Measurements from ENCODE around the gene EHBP1.
A peak's percentile ranks its signal among the peaks of the same experiment; 100 is the strongest.

Gene EHBP1

GRCh38 chr2:63035169-63035568, 329.7 kb downstream of the EHBP1 start:
- DNase-seq, result no peak

DNA sequence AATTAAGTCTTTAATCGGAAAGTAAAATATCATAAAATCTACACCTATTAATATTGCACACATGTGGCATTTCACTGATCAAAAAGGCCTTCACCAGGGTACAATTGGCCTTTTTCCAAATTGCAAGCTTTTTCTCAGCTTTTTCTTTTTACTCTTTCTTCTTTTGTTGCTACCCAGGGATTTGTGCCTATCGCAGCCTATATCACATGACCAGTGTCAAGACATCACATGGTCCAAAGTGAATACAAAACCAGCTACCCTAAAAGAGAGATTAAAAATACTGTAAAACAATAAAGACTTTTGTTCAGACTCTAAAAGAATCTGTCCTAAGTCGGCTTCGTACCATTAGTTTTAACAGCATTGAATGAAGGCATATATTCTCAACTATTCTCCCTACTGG, 330.1 kb downstream of the EHBP1 start:
- DNase-seq, result no peak

DNA sequence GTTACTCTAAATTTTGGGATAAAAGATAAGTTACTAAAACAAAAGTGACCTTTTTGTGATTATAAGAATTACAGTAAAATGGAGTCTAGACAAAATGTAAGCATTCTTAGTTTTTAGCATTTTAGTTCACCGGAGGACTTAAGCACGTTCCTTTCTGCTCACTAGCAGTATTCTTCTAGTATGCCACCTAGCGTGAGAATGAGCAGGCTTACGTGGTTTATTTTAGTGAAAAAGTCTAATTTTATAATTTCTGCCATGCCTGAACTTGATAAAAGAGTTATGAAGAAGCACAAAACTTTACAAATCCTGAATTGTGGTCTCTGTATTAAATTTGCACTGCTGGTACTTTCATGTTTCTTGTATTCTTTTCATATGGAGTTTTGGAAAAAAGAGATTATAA, 332.5 kb downstream of the EHBP1 start:
- no peak for DNase-seq

GRCh38 chr2:63040586-63040985, 335.1 kb downstream of the EHBP1 start:
- no peak for DNase-seq

DNA sequence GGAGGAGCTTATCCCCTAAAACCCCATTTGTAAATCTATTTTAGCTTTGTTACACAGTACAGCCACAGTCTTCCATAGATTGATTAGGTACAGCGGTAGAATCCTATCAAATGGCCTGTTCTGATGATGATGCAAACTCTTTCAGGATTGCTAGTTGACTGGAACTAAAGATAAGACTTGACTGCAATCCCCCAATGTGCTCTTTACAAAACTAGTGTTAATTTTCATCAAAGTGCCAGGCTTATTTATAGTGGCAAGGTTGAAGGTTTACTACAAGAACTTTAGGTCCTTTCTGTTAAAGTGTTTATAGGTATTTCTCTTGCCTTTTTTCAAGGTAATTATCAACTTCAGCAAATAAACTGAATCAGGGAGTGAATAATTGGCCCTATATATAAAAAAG, 336.1 kb downstream of the EHBP1 start:
- no peak for DNase-seq

DNA sequence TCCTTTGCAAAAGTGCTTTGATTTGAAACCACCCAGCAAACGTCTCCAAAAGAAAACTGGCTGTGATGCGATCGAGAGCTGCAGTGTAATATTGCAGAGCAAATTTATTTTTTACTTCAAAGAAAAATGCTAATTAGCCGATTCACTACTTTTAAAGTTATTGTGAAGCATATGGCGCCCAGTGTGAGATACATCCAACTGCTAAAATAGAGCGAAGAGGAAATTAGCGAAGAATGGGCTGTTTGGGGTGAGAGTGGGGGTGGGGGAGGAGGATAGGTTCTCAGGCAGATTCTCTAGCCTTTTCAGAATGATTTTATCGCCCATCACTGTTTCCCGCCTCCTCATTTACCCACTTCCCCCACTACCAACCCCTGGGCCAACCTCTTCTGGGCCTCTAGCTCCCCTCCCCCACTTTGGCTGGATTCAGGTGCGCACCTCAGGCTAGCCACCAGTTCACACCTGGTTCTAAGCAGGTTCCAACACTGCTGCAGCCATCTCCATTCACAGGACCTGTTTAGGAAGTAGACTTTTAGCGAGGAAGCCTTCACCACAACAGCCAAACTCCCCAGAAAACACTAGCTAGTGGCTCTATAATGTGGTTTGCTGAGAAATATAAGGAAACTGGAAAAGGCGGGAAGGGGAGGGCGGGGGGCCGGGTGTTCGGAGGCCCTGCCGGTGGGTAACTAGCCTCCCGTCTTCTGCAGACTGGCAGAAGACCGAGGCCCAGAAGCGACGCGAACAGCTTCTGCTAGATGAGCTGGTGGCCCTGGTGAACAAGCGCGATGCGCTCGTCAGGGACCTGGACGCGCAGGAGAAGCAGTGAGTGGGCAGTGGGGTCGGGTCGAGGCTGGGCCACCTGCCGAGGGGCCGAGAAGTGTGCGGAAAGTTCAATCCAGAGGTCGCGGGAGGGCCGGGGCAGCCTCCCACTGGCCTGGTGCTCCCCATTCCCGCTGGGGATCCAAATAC, 339.1 kb downstream of the EHBP1 start:
- DNase-seq, result no peak

DNA sequence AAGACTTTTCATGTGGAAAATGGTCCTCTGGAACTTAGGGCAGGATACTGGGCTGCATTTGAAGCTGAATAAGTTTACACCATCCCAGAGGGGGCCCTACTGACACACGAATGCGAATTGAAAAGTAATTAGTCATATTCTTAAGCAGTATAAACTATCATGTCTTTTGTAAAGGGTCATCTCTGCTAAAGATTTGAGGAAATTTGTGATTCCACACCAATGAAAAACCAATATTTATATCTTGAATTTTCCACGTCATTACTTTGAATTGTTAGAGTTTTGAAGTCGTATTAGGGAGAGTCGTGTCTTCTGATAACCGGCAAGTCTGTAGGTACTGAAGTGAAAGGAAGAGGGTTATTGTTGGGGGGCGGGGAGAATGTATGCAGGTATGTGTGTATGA, 341.0 kb downstream of the EHBP1 start:
- no peak for DNase-seq

- DNase-seq, result no peak
Measured at GRCh38 chr2:63046961-63047320, 341.4 kb downstream of the EHBP1 start.

DNA sequence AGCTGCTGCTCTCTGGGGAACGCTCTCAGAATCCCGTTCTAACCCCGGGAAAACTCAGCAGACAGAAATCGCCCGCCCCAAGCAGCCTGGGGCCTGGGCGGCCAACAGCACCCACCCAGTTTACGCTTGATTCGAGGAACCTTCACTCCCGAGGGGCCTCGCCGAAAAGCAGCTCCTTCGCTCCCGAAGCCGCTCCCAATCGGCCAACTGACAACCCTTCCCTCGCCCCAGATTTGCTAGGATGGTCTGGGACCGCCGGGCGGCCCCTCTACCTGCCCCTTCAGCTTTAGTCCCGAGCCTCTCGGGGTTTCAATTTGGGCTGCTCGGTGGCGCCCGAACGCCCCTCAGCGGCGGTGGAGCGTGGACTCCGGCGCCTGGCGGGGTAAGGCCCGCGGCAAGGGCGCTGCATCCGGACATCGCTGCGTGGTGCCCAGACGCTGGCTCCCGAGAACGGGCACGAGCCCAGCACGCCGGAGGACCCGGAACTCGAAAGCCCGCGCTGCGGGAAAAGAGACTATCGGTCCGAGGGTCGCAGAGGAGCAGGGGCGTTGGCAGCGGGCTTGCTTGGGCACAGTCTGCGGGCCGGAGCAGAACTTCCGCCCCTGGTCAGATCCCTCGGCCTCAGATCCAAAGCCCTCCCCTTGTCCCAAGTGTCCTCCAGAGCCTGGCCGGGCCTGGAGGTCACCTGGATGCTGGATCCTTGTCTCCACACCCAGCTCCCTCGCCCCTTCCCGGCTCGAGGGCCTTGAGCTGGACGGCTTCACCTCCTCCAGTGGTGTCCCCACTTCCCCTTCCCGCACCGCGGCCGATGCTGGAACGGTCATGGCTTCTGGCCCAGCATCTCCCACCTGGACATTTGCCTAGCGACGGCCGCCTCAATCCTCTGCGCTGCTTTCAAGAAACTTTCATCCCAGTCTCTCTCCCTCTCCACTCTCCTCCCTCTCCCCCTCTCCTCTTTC, 342.1 kb downstream of the EHBP1 start:
- peak; percentile 33 for DNase-seq

- no peak for DNase-seq
Measured at GRCh38 chr2:63048367-63049171, 343.1 kb downstream of the EHBP1 start.

GRCh38 chr2:63049211-63049969, 343.9 kb downstream of the EHBP1 start:
- DNase-seq, result no peak

- DNase-seq, result peak; percentile 36
Measured at GRCh38 chr2:63049970-63050333, 344.4 kb downstream of the EHBP1 start.

DNA sequence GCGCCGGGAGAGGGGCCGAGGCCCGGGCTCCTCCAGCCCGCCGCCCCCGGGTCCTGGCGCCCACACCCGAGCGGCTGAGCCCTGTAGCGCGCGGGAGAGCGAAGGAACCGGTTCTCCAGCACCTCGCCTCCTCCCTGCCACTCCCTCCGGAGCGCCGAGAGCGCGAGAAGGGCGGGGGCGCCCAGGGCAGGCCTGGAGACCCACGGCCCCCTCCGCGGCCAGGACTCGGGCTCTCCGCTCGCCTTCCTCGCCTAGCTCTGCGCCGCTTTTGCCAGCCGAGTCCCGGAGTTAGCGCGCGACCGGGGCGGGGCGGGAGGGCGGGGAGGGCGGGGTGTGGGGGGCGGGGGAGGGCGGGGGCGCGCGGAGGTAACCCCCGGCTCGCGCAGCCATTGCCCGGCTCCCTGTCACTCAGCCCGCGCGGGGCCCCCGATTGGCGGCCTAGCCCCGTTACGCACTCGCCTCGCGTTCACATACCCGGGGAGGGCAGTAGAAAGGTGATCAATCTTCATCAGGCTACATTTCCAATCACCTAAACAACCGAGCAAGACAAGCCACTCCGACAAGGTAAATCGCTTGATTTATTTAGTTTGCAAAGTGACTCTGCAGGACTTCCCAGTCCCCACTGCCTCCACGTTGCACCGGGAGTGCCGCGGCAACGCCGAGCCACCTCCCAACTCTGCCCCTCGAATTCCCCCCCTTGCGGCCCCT, 345.0 kb downstream of the EHBP1 start, which contains the start of gene OTX1:
OTX1 (plus strand) TSS at position 497 of the 708 bp plus-strand sequence. CDS start 2,161 bp downstream, outside the sequence.
- DNase-seq, result peak; percentile 32

- DNase-seq, result peak; percentile 31
Measured at GRCh38 chr2:63051042-63051794, 345.7 kb downstream of the EHBP1 start.

- DNase-seq, result no peak
Measured at GRCh38 chr2:63051795-63052333, 346.4 kb downstream of the EHBP1 start.

DNA sequence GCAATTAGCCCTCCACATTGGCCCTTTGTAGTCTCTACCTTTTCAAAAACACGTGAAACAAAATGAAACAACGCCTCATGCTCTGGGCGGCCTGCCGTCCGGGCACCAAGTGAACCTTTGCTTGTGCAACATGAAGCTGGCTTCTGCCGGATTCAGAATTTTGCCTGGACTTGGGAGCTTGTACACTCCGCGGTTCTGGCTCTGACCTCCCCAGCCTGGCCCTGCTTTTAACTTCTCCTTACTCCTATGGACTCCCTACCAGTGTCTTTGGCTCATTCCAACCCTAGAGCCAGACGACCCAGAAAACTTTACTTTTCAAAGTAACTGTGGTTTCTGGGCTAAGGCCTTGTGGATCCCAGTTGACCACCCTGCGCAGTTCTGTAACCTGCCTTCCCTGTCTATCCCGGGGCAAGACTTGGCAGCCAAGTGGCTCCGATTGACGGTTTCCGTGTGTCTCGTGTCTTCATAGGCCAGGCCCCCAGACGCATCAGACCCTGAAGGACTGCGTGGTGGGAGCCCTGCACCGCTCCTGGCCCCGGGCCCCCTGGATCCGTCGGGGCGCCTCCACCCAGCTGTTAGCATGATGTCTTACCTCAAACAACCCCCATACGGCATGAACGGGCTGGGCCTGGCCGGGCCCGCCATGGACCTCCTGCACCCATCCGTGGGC, 347.0 kb downstream of the EHBP1 start:
- no peak for DNase-seq

DNA sequence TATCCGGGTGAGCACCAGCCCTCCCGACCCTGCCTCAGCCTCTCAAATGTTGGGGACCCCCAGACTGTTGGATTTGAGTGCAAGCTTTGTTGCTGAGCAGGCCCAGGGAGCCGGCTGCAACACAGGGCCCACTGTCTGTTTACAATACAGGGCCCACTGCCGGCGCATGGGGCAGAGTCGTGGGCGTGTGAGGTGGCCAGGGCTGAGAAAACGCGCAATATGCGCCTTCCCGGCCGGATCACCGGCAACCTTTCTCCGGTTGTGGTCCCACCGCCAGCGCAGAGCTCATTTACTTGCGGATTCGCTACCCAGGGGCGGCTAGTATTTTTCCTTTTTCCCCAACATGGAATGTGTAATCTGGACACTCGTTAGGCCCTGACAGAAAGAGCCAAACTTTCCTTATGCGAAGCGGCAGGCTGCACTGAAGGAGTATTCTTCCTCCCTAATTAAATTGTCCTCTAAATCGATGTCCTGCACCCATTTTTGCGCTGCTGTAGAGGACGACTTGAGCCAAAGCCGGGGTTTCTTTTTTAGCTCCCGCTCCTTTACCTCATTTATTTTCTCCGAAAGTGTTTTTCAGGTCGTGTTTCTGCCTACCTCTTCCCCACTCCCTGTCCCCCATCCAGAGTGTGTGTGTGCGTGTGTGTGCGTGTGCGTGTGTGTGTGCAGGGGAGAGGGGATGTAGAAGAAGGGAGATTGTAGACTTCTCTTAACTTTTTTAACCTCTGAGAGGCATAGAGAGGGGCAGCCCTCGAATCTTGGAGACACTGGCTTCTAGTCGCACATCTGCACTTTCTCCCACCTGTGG, 347.8 kb downstream of the EHBP1 start:
- no peak for DNase-seq

- DNase-seq, result peak; percentile 33
Measured at GRCh38 chr2:63053889-63054602, 348.5 kb downstream of the EHBP1 start.

Measured in activated CD4-positive, CD25-positive, alpha-beta regulatory T cell treated with anti-CD3 and anti-CD28 coated beads, Interleukin-2, amount 50 U/mL, for 72 hours (primary cell).